ENCODE measurements around the gene SLC24A3. TPM values are rescaled to one million over a fixed set of nuclear protein-coding genes. Genes with fewer than 3 reads are reported as not detected.

The SLC24A3 gene
- total RNA-seq, 2 experiments from 2014 or later: not detected

GRCh38 chr20:19431316-19431700, 218.9 kb downstream of the SLC24A3 start:
- H3K4me1 ChIP-seq (ENCODE audit: insufficient read depth, low read length, poor library complexity, severe bottlenecking): peaks cover 5% of the 10 kb centered on the region
- H3K9me2 ChIP-seq (ENCODE audit: insufficient read depth, low read length): no peaks in the 10 kb centered on the region
- no peaks in the 10 kb centered on the region for H3K36me3 ChIP-seq (ENCODE audit: insufficient read depth, low read length)
- ChIA-PET CTCF (ENCODE audit: unreplicated experiment) (no interaction called here), POLR2A (no interaction called here)
- TF ChIP-seq CTCF (conservative IDR thresholded peaks at IDR 0.05; ENCODE audit: low read length): no peak
- no peak for TF ChIP-seq EZH2phosphoT487 (IDR thresholded peaks at IDR 0.05; ENCODE audit: borderline replicate concordance, low read depth, low read length)
- no peaks in the 10 kb centered on the region for H4K20me1 ChIP-seq (ENCODE audit: insufficient read depth, low read length)
- no peaks in the 10 kb centered on the region for H3K9me3 ChIP-seq (ENCODE audit: low read length)
- no peak for DNase-seq (ENCODE audit: low spot score)
- intact Hi-C loops (cut with micrococcal nuclease; ENCODE audit: unreplicated experiment): no loop called here
- no peak overlapping the region for H3K27ac ChIP-seq (ENCODE audit: low read depth, low read length, poor library complexity, severe bottlenecking)
- no peak overlapping the region for H3K4me3 ChIP-seq (ENCODE audit: low read depth, low read length, poor library complexity, severe bottlenecking)
- no peak overlapping the region for H3K4me2 ChIP-seq (ENCODE audit: low read length)
- no peaks in the 10 kb centered on the region for H3K79me2 ChIP-seq (ENCODE audit: insufficient read depth, low read depth, low read length)
- BruUV-seq (replicated peaks): no TSS peak
- no peak overlapping the region for H2AFZ ChIP-seq (ENCODE audit: low read length)

- BruUV-seq (replicated peaks): no TSS peak
- CTCF ChIA-PET (ENCODE audit: unreplicated experiment): no interaction called here
- intact Hi-C loops (cut with micrococcal nuclease; ENCODE audit: unreplicated experiment): no loop called here
Measured at GRCh38 chr20:19431906-19432305, 219.5 kb downstream of the SLC24A3 start.

More at GRCh38 chr20:19431906-19432305, 219.5 kb downstream of the SLC24A3 start:
- Histone ChIP-seq H3K79me2 (ENCODE audit: insufficient read depth, low read depth, low read length) (no peaks in the 10 kb centered on the region), H3K27ac (ENCODE audit: low read depth, low read length, poor library complexity, severe bottlenecking) (no peak overlapping the region), H3K4me2 (ENCODE audit: low read length) (no peak overlapping the region), H3K9me2 (ENCODE audit: insufficient read depth, low read length) (no peaks in the 10 kb centered on the region), H3K4me1 (ENCODE audit: insufficient read depth, low read length, poor library complexity, severe bottlenecking) (peaks cover 5% of the 10 kb centered on the region), H4K20me1 (ENCODE audit: insufficient read depth, low read length) (no peaks in the 10 kb centered on the region), H3K9me3 (ENCODE audit: low read length) (no peaks in the 10 kb centered on the region), H3K4me3 (ENCODE audit: low read depth, low read length, poor library complexity, severe bottlenecking) (no peak overlapping the region), H3K36me3 (ENCODE audit: insufficient read depth, low read length) (no peaks in the 10 kb centered on the region), H2AFZ (ENCODE audit: low read length) (no peak overlapping the region)
- TF ChIP-seq CTCF (conservative IDR thresholded peaks at IDR 0.05; ENCODE audit: low read length) (no peak), EZH2phosphoT487 (IDR thresholded peaks at IDR 0.05; ENCODE audit: borderline replicate concordance, low read depth, low read length) (no peak)
- POLR2A ChIA-PET: interaction anchor here (0.7 kb wide), 1 partner anchor 49 kb away, joined by 4 read pairs; no protein-coding TSS in a partner anchor
- DNase-seq (ENCODE audit: low spot score): no peak

All from OCI-LY7 (cell line).